Measurements from ENCODE around the gene UBP1.
"Not testable (repeated sequence)": the region's sequence is repeated elsewhere in the genome, so short reads cannot be mapped to it uniquely, and the experiment has no call there.

UBP1 gene

GRCh38 chr3:33440328-33441224 is at the start of gene UBP1:
Gene UBP1 (minus strand): TSS chr3:33440405. CDS start chr3:33439848, 557 bp downstream.
- DNase-seq: peak; percentile 100

- no peak for DNase-seq
These were observed 48.5 kb upstream of the UBP1 start for GRCh38 chr3:33488683-33489082.

- no peak for DNase-seq
These were observed 48.0 kb upstream of the UBP1 start for GRCh38 chr3:33488246-33488645.

- no peak for DNase-seq
These were observed 41.9 kb upstream of the UBP1 start for GRCh38 chr3:33482111-33482521.

- DNase-seq: no peak
These were observed 34.7 kb upstream of the UBP1 start for GRCh38 chr3:33474896-33475295.

GRCh38 chr3:33473813-33474212 is 33.6 kb upstream of the UBP1 start:
- DNase-seq: no peak

GRCh38 chr3:33467786-33468185 is 27.6 kb upstream of the UBP1 start:
- no peak for DNase-seq

GRCh38 chr3:33461097-33461496 is 20.9 kb upstream of the UBP1 start:
- no peak for DNase-seq

- not testable (repeated sequence) for DNase-seq
These were observed 19.4 kb upstream of the UBP1 start for GRCh38 chr3:33459577-33459976.

GRCh38 chr3:33458446-33458845 is 18.2 kb upstream of the UBP1 start:
- DNase-seq: no peak

GRCh38 chr3:33456756-33457155 is 16.6 kb upstream of the UBP1 start:
- DNase-seq: no peak

GRCh38 chr3:33453331-33453761 is 13.1 kb upstream of the UBP1 start:
- DNase-seq: no peak

- DNase-seq: not testable (repeated sequence)
These were observed 11.8 kb upstream of the UBP1 start for GRCh38 chr3:33451994-33452393.

GRCh38 chr3:33447958-33448357 is 7.8 kb upstream of the UBP1 start:
- DNase-seq: no peak

GRCh38 chr3:33447256-33447625 is 7.0 kb upstream of the UBP1 start:
- DNase-seq: not testable (repeated sequence)

GRCh38 chr3:33442190-33442589 is 2.0 kb upstream of the UBP1 start:
- DNase-seq: no peak

GRCh38 chr3:33441225-33441976 is 1.2 kb upstream of the UBP1 start:
- no peak for DNase-seq

GRCh38 chr3:33439546-33440327 is 468 bp downstream of the UBP1 start:
- DNase-seq: peak; percentile 32

GRCh38 chr3:33438881-33439545 is 1.2 kb downstream of the UBP1 start:
- DNase-seq: no peak

GRCh38 chr3:33438284-33438668 is 1.9 kb downstream of the UBP1 start:
- DNase-seq: no peak

- DNase-seq: no peak
These were observed 2.5 kb downstream of the UBP1 start for GRCh38 chr3:33437556-33438283.

- DNase-seq: no peak
These were observed 6.4 kb downstream of the UBP1 start for GRCh38 chr3:33433843-33434242.
